Measurements from ENCODE around the gene ZNF263.

ZNF263 gene

DNA sequence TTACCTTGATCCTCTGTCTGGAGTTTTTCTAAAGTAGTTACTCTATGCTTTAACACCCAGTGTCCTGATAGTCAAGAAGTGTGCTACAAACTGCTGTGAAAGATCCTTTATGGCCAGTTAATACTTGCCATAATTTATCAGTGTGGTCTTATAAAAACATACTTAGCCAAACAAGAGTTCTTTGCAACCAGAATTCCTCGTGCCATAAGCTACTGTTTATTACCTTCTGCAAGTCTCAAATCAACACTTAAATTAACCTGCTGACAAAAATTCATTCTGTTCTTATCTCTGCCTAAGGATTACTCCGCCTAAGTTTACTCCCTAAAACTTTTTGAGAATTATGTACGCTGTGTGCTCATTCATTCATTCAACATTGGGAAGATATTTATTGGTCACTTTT, 44.8 kb downstream of the ZNF263 start (continued):
- TF ChIP-seq, protein P1, sequence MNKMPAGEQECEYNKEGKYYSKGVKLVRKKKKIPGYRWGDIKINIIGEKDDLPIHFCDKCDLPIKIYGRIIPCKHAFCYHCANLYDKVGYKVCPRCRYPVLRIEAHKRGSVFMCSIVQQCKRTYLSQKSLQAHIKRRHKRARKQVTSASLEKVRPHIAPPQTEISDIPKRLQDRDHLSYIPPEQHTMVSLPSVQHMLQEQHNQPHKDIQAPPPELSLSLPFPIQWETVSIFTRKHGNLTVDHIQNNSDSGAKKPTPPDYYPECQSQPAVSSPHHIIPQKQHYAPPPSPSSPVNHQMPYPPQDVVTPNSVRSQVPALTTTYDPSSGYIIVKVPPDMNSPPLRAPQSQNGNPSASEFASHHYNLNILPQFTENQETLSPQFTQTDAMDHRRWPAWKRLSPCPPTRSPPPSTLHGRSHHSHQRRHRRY (tag by site-specific recombination; IDR thresholded peaks at IDR 0.05), result no peak
- TF ChIP-seq ZNF843 (tag by site-specific recombination; IDR thresholded peaks at IDR 0.05) (peak; percentile 94), ZNF501 (tag by site-specific recombination; IDR thresholded peaks at IDR 0.05) (no peak), KLF9 (tag by site-specific recombination; IDR thresholded peaks at IDR 0.05; ENCODE audit: low read depth) (no peak), HOXA7 (CRISPR knock-in tag; IDR thresholded peaks at IDR 0.05; ENCODE audit: borderline replicate concordance) (no peak), IKZF3 (tag by site-specific recombination; IDR thresholded peaks at IDR 0.05) (0 out of 2 replicates have a peak, but pooled peaks have one; percentile 38), PRDM4 (tag by site-specific recombination; IDR thresholded peaks at IDR 0.05) (peak; percentile 59; the same call in 1 of the 2 replicates), BCL11A (tag by site-specific recombination; IDR thresholded peaks at IDR 0.05; ENCODE audit: low read depth) (no peak), ZNF664 (tag by site-specific recombination; IDR thresholded peaks at IDR 0.05) (no peak), ZNF23 (tag by site-specific recombination; IDR thresholded peaks at IDR 0.05; ENCODE audit: borderline replicate concordance) (no peak), REPIN1 (tag by site-specific recombination; IDR thresholded peaks at IDR 0.05; ENCODE audit: low read depth) (no peak), ZBTB7A (tag by site-specific recombination; IDR thresholded peaks at IDR 0.05; ENCODE audit: low read depth) (no peak), ZNF133 (tag by site-specific recombination; IDR thresholded peaks at IDR 0.05) (no peak), HOXD13 (CRISPR knock-in tag; IDR thresholded peaks at IDR 0.05; ENCODE audit: borderline replicate concordance) (no peak), ZFP37 (tag by site-specific recombination; IDR thresholded peaks at IDR 0.05) (no peak), ZNF677 (tag by site-specific recombination; IDR thresholded peaks at IDR 0.05) (no peak), ZNF311 (tag by site-specific recombination; IDR thresholded peaks at IDR 0.05; ENCODE audit: borderline replicate concordance) (no peak), ZNF394 (tag by site-specific recombination; IDR thresholded peaks at IDR 0.05; ENCODE audit: borderline replicate concordance) (no peak), KLF10 (tag by site-specific recombination; IDR thresholded peaks at IDR 0.05) (no peak), WT1 (tag by site-specific recombination; IDR thresholded peaks at IDR 0.05) (peak; percentile 97), SP2 (tag by site-specific recombination; IDR thresholded peaks at IDR 0.05) (no peak), ZNF670 (tag by site-specific recombination; IDR thresholded peaks at IDR 0.05; ENCODE audit: low read depth) (no peak), SCRT2 (tag by site-specific recombination; IDR thresholded peaks at IDR 0.05) (no peak), ZNF561 (tag by site-specific recombination; IDR thresholded peaks at IDR 0.05; ENCODE audit: borderline replicate concordance) (no peak), GLI2 (tag by site-specific recombination; IDR thresholded peaks at IDR 0.05; ENCODE audit: borderline replicate concordance, low read depth) (0 out of 2 replicates have a peak, but pooled peaks have one; percentile 52), ZNF423 (tag by site-specific recombination; IDR thresholded peaks at IDR 0.05) (no peak)
- TF ChIP-seq, protein P2, sequence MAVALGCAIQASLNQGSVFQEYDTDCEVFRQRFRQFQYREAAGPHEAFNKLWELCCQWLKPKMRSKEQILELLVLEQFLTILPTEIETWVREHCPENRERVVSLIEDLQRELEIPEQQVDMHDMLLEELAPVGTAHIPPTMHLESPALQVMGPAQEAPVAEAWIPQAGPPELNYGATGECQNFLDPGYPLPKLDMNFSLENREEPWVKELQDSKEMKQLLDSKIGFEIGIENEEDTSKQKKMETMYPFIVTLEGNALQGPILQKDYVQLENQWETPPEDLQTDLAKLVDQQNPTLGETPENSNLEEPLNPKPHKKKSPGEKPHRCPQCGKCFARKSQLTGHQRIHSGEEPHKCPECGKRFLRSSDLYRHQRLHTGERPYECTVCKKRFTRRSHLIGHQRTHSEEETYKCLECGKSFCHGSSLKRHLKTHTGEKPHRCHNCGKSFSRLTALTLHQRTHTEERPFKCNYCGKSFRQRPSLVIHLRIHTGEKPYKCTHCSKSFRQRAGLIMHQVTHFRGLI (tag by site-specific recombination; IDR thresholded peaks at IDR 0.05), result no peak
- TF ChIP-seq, protein P3, sequence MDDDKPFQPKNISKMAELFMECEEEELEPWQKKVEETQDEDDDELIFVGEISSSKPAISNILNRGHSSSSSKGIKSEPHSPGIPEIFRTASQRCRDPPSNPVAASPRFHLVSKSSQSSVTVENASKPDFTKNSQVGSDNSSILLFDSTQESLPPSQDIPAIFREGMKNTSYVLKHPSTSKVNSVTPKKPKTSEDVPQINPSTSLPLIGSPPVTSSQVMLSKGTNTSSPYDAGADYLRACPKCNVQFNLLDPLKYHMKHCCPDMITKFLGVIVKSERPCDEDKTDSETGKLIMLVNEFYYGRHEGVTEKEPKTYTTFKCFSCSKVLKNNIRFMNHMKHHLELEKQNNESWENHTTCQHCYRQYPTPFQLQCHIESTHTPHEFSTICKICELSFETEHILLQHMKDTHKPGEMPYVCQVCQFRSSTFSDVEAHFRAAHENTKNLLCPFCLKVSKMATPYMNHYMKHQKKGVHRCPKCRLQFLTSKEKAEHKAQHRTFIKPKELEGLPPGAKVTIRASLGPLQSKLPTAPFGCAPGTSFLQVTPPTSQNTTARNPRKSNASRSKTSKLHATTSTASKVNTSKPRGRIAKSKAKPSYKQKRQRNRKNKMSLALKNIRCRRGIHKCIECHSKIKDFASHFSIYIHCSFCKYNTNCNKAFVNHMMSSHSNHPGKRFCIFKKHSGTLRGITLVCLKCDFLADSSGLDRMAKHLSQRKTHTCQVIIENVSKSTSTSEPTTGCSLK (tag by site-specific recombination; IDR thresholded peaks at IDR 0.05), result no peak
- TF ChIP-seq, protein P4, sequence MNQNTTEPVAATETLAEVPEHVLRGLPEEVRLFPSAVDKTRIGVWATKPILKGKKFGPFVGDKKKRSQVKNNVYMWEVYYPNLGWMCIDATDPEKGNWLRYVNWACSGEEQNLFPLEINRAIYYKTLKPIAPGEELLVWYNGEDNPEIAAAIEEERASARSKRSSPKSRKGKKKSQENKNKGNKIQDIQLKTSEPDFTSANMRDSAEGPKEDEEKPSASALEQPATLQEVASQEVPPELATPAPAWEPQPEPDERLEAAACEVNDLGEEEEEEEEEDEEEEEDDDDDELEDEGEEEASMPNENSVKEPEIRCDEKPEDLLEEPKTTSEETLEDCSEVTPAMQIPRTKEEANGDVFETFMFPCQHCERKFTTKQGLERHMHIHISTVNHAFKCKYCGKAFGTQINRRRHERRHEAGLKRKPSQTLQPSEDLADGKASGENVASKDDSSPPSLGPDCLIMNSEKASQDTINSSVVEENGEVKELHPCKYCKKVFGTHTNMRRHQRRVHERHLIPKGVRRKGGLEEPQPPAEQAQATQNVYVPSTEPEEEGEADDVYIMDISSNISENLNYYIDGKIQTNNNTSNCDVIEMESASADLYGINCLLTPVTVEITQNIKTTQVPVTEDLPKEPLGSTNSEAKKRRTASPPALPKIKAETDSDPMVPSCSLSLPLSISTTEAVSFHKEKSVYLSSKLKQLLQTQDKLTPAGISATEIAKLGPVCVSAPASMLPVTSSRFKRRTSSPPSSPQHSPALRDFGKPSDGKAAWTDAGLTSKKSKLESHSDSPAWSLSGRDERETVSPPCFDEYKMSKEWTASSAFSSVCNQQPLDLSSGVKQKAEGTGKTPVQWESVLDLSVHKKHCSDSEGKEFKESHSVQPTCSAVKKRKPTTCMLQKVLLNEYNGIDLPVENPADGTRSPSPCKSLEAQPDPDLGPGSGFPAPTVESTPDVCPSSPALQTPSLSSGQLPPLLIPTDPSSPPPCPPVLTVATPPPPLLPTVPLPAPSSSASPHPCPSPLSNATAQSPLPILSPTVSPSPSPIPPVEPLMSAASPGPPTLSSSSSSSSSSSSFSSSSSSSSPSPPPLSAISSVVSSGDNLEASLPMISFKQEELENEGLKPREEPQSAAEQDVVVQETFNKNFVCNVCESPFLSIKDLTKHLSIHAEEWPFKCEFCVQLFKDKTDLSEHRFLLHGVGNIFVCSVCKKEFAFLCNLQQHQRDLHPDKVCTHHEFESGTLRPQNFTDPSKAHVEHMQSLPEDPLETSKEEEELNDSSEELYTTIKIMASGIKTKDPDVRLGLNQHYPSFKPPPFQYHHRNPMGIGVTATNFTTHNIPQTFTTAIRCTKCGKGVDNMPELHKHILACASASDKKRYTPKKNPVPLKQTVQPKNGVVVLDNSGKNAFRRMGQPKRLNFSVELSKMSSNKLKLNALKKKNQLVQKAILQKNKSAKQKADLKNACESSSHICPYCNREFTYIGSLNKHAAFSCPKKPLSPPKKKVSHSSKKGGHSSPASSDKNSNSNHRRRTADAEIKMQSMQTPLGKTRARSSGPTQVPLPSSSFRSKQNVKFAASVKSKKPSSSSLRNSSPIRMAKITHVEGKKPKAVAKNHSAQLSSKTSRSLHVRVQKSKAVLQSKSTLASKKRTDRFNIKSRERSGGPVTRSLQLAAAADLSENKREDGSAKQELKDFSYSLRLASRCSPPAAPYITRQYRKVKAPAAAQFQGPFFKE (tag by site-specific recombination; IDR thresholded peaks at IDR 0.05; ENCODE audit: borderline replicate concordance), result no peak

All from HEK293 (cell line).